Stomach smooth muscle (tissue), 2 donors: ENCODE results near the gene TEX19.
"Not testable (repeated sequence)": the region's sequence is repeated elsewhere in the genome, so short reads cannot be mapped to it uniquely, and the experiment has no call there.

Source experiments
- H3K27ac ChIP-seq: one replicate; pipeline ENCODE4 v1.7.0; 2013; ENCODE audit warnings: mild to moderate bottlenecking, low read length, inconsistent platforms
- H3K27me3 ChIP-seq, 2 donors: one replicate each; pipeline ENCODE4 v1.7.0; 2013; ENCODE audit warnings: low read length in 2 of 2; ENCODE audit not compliant: insufficient read depth in 2 of 2, control insufficient read depth in 1 of 2
- H3K36me3 ChIP-seq, 2 donors: one replicate each; pipeline ENCODE4 v1.7.0; 2013; ENCODE audit warnings: low read length in 2 of 2; ENCODE audit not compliant: control insufficient read depth in 2 of 2, insufficient read depth in 2 of 2
- H3K4me1 ChIP-seq: one replicate; pipeline ENCODE4 v1.7.0; 2013; ENCODE audit warnings: low read length; ENCODE audit not compliant: control insufficient read depth, insufficient read depth
- H3K4me3 ChIP-seq, 2 donors: one replicate each; pipeline ENCODE4 v1.7.0; 2013; ENCODE audit warnings: low read length in 2 of 2
- H3K9ac ChIP-seq, 2 donors: one replicate each; pipeline ENCODE4 v1.7.0; 2013; ENCODE audit warnings: low read length in 2 of 2, mild to moderate bottlenecking in 1 of 2
- H3K9me3 ChIP-seq, 2 donors: one replicate each; pipeline ENCODE4 v1.7.0; 2013; ENCODE audit warnings: low read length in 2 of 2; ENCODE audit not compliant: control insufficient read depth in 2 of 2
- donor health status: healthy.
- donor health status: Pancreatic carcinoma.

TEX19 gene

DNA sequence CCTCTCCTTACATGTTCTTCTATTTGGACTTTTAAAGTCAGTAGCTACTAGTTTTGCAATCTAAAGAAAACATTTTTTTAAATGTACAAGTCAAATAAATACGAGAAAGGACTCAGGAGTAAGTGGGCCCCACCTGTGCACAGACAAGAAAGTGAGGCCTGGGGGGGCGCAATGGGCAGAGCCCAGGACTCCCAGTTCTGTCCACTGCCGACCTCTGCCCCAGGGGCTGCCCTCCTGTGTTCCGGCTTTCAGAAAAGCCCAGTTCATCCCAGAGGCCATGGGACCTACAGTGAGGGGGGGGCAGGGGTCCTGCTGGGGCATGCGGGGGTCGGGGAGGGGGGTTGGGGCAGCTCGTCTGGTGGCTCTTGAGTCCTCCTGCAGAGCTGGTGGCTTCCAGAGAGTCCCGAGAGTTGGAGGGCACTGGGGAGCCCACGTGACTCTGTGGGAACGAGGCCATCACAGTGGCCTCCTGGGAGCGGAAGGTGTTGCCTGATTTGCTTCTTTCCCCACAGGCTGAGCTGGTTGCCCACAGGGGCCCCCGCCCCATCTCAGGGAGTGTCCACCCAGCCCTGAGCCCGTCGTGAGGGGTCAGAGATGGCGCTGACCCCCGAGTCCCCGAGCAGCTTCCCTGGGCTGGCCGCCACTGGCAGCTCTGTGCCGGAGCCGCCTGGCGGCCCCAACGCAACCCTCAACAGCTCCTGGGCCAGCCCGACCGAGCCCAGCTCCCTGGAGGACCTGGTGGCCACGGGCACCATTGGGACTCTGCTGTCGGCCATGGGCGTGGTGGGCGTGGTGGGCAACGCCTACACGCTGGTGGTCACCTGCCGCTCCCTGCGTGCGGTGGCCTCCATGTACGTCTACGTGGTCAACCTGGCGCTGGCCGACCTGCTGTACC, 14.9 kb downstream of the TEX19 start:
- Histone ChIP-seq H3K27me3 (peaks cover 42 to 58% of the 10 kb centered on the region in 2 donors), H3K9ac (no peak overlapping the region), H3K4me3 (no peak overlapping the region), H3K27ac (no peak overlapping the region), H3K9me3 (no peaks in the 10 kb centered on the region), H3K36me3 (no peaks in the 10 kb centered on the region), H3K4me1 (peaks cover 18% of the 10 kb centered on the region)

GRCh38 chr17:82374626-82375331, 15.7 kb downstream of the TEX19 start:
- H3K27ac ChIP-seq = no peak overlapping the region
- no peaks in the 10 kb centered on the region for H3K9me3 ChIP-seq
- H3K27me3 ChIP-seq = peaks cover 46 to 62% of the 10 kb centered on the region in 2 donors
- no peak overlapping the region for H3K4me3 ChIP-seq
- no peak overlapping the region for H3K9ac ChIP-seq
- H3K36me3 ChIP-seq = no peaks in the 10 kb centered on the region
- peaks cover 18% of the 10 kb centered on the region for H3K4me1 ChIP-seq

DNA sequence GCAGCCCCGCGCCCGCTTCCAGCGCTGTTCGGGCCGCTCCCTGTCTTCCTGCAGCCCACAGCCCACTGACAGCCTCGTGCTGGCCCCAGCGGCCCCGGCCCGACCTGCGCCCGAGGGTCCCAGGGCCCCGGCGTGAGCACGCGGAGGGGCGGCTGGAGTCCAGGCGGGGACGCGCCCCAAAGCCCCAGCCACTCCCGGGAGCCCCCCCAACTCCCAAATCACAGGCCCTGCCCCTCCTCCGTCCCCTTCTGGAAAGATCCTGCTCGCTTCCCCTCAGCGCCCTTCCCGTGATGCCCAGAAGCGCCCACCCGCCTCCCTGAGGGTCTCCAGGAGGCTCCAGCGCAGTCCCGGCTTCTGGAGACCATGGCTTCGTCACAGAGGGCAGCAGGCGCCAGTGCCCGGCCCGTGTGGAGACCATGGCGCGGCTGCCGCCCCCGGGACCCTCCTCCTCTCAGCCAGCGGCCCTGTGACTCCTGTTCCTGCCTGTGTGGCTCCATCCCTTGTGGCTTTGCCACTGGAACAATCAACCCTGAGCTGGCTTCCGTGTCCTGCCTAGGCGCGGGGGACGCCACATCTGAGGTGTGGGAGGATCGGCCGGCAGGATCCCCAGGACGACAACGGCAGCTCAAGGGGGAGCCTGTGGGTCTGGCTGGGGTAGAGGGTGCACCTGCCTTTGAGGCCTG, 16.5 kb downstream of the TEX19 start:
- Histone ChIP-seq H3K4me1 (peaks cover 15% of the 10 kb centered on the region), H3K9ac (no peak overlapping the region), H3K27ac (no peak overlapping the region), H3K36me3 (no peaks in the 10 kb centered on the region), H3K27me3 (peaks cover 44 to 64% of the 10 kb centered on the region in 2 donors), H3K4me3 (no peak overlapping the region), H3K9me3 (no peaks in the 10 kb centered on the region)

- Histone ChIP-seq H3K9ac (no peak overlapping the region), H3K4me3 (no peak overlapping the region), H3K9me3 (no peaks in the 10 kb centered on the region), H3K27me3 (peaks cover 37 to 60% of the 10 kb centered on the region in 2 donors), H3K36me3 (no peaks in the 10 kb centered on the region), H3K27ac (no peak overlapping the region), H3K4me1 (peaks cover 8% of the 10 kb centered on the region)
Observed at GRCh38 chr17:82376042-82376730, 17.1 kb downstream of the TEX19 start.

- H3K4me3 ChIP-seq = not testable (repeated sequence)
Observed at GRCh38 chr17:82377294-82377693, 18.2 kb downstream of the TEX19 start.

DNA sequence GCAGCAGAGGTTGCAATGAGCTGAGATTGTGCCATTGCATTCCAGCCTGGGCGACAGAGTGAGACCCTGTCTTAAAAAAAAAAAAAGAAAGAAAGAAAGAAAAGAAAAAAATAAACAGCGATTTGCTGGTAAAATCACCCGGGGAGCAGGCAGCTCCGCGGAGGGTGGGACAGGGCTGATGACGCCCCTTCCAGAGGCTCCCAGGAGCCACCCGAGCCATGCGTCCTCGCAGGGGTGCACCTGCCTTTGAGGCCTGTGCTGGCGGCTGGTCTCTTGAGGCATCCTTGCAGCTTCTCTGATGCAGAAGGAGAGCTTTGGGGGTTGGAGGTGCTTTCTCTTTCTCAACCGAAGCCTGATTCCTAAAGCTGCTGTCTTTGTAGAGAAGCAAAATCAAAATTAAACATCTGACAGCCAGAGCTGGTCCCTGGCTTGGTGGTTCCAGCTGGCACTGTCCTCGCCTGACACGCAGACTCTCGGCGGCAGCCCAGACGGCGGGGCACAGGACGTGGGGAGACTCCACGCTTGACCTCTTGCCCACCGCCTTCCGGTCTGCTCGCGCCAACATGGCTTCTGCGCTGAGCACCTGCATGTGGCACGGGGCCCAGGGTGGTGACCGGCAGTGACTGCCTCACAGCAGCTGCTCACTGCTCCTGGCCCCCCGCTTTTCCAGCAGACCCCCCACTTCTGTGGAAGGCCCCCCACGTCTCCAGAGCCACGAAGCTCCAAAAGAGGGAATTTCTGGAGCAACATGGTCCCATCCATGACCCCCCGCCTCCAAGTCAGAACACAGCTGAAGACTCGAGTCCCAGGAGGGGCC, 19.1 kb downstream of the TEX19 start:
- Histone ChIP-seq H3K27ac (no peak overlapping the region), H3K4me1 (peaks cover 3% of the 10 kb centered on the region), H3K36me3 (no peaks in the 10 kb centered on the region), H3K9me3 (no peaks in the 10 kb centered on the region), H3K9ac (no peak overlapping the region), H3K4me3 (no peak overlapping the region), H3K27me3 (peaks cover 30 to 43% of the 10 kb centered on the region in 2 donors)

More at GRCh38 chr17:82377294-82377693, 18.2 kb downstream of the TEX19 start:
- peaks cover 36 to 49% of the 10 kb centered on the region in 2 donors for H3K27me3 ChIP-seq
- not testable (repeated sequence) for H3K4me1 ChIP-seq, H3K9me3 ChIP-seq, H3K36me3 ChIP-seq, H3K9ac ChIP-seq, H3K27ac ChIP-seq

- peaks cover 33 to 43% of the 10 kb centered on the region in 2 donors for H3K27me3 ChIP-seq
- H3K4me1 ChIP-seq = peaks cover 3% of the 10 kb centered on the region
- H3K36me3 ChIP-seq = no peaks in the 10 kb centered on the region
- no peak overlapping the region for H3K9ac ChIP-seq
- no peak overlapping the region for H3K4me3 ChIP-seq
- no peaks in the 10 kb centered on the region for H3K9me3 ChIP-seq
- H3K27ac ChIP-seq = no peak overlapping the region
Observed at GRCh38 chr17:82378741-82379021, 19.6 kb downstream of the TEX19 start.

DNA sequence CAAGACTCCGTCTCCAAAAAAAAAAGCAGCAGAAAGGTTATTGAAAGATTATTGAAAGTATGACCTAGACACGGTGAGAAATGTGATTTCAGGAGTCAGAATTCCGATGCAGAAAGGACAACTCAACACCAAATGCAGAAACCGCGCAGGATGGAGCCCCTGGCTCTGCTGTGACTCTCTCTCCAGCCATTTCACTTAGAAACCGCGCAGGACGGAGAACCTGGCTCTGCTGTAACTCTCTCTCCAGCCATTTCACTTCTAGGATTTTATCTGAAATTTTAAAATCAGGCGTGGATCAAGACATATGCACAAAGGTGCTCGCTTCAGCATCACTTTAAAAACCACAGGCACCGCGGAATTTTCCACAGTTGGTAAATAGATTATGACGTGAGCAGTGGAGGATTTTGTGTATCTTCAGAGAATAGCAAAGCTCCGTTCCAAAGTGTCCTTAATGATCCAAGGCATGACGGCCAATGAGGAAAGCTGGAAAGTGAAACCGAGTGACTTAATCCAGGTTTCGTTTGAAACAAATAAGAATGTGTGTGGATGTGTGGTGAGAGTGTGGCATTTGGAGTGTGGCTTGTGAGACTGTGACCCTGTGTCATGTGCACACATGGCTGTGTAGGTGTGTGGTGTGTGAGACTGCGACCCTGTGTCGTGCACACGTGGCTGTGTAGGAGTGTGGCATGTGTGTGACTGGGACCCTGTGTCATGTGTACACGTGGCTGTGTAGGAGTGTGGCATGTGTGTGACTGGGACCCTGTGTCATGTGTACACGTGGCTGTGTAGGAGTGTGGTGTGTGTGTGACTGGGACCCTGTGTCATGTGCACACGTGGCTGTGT, 22.0 kb downstream of the TEX19 start:
- no peak overlapping the region for H3K27ac ChIP-seq
- H3K4me3 ChIP-seq = peak overlapping the region in 1 of 2 donors; percentile 44
- H3K9ac ChIP-seq = no peak overlapping the region
- peaks cover 16% of the 10 kb centered on the region for H3K4me1 ChIP-seq
- no peaks in the 10 kb centered on the region for H3K9me3 ChIP-seq
- H3K27me3 ChIP-seq = peaks cover 29 to 41% of the 10 kb centered on the region in 2 donors
- H3K36me3 ChIP-seq = no peaks in the 10 kb centered on the region

DNA sequence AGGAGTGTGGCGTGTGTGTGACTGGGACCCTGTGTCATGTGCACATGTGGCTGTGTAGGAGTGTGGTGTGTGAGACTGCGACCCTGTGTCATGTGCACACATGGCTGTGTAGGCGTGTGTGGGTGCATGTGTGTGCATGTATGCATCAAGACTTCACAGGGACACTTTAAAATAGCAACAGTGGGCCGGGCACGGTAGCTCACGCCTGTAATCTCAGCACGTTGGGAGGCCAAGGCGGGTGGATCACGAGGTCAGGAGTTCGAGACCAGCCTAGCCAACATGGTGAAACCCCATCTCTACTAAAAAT, 22.6 kb downstream of the TEX19 start:
- not testable (repeated sequence) for H3K36me3 ChIP-seq, H3K9me3 ChIP-seq, H3K9ac ChIP-seq, H3K4me3 ChIP-seq, H3K27ac ChIP-seq
- peaks cover 18% of the 10 kb centered on the region for H3K4me1 ChIP-seq
- peaks cover 26 to 40% of the 10 kb centered on the region in 2 donors for H3K27me3 ChIP-seq
